Upper lobe of left lung (tissue), 6 donors: ENCODE measurements around the gene C10orf71. TPM values are rescaled to one million over a fixed set of nuclear protein-coding genes. Genes with fewer than 3 reads are reported as not detected.

Experiments
- ATAC-seq, 2 donors: fragments of 200-7000 bp; cut with Tn5 transposase; one replicate each; pipeline ENCODE4 v1.9.1; 2022; ENCODE audit warnings: mild to moderate bottlenecking in 2 of 2, moderate library complexity in 2 of 2; ENCODE audit not compliant: low FRiP score in 2 of 2
- DNase-seq, 2 donors: peaks; one replicate each; pipeline ENCODE4 v3.0.0-alpha.2; 2019 to 2020
- H3K27ac ChIP-seq, 4 donors: fragments of 200-600 bp; sonication (generic); one replicate each; pipeline ENCODE4 v1.5.1; 2016 to 2019
- H3K27me3 ChIP-seq, 4 donors: fragments of 200-600 bp; sonication (generic); one replicate each; pipeline ENCODE4 v1.5.1; 2017 to 2019
- H3K36me3 ChIP-seq, 4 donors: fragments of 200-600 bp; sonication (generic); one replicate each; pipeline ENCODE4 v1.5.1; 2016 to 2019
- H3K4me1 ChIP-seq, 4 donors: fragments of 200-600 bp; sonication (generic); one replicate each; pipeline ENCODE4 v1.5.1; 2018 to 2019
- H3K4me3 ChIP-seq, 4 donors: fragments of 200-600 bp; sonication (generic); one replicate each; pipeline ENCODE4 v1.5.1; 2017 to 2019; ENCODE audit warnings: mild to moderate bottlenecking in 2 of 4, moderate library complexity in 1 of 4
- H3K9me3 ChIP-seq, 4 donors: fragments of 200-600 bp; sonication (generic); one replicate each; pipeline ENCODE4 v1.5.1; 2018 to 2019
- CTCF ChIP-seq, 6 experiments: fragments of 450-650 bp in 4 of 6; fragments of 200-600 bp in 2 of 6; sonication (generic) in 2 of 6; IDR thresholded peaks; one replicate each; pipeline ENCODE4 v1.5.1; 2016 to 2019; ENCODE audit warnings: antibody characterized with exemption in 6 of 6
- EP300 ChIP-seq, 4 donors: sonication (generic); formaldehyde crosslinking; IDR thresholded peaks; one replicate each; pipeline ENCODE4 v1.5.1; 2017; ENCODE audit warnings: antibody characterized with exemption in 4 of 4, control low read depth in 2 of 4
- POLR2A ChIP-seq, 4 donors: fragments of 450-650 bp; IDR thresholded peaks; one replicate each; pipeline ENCODE4 v1.5.1; 2016 to 2017; ENCODE audit warnings: antibody characterized with exemption in 4 of 4, mild to moderate bottlenecking in 2 of 4
- POLR2AphosphoS5 ChIP-seq, 2 donors: sonication (generic); formaldehyde crosslinking; IDR thresholded peaks; one replicate each; pipeline ENCODE4 v1.5.1; 2017; ENCODE audit warnings: antibody characterized with exemption in 2 of 2
- WGBS, 2 donors: methylation state at CpG; one replicate each; pipeline ENCODE4 v1.1.5; 2017 to 2018; 5-methylcytosine and 5-hydroxymethylcytosine counted together
- total RNA-seq, 6 donors: library from RNA; depleted of rRNA in 4 of 6; stranded (reverse); fragments of >200 nt in 4 of 6; gene quantifications; one replicate each; pipeline versions ENCODE4 v1.1.0 to v1.2.1, GENCODE V29; 2016 to 2021
- donor health status: DM: no; HTN: no; CAD: no; lungs with moderate emphysema.
- donor health status: DM: no; HTN: yes; CAD: no; lungs with severe emphysema.

C10orf71 gene
- total RNA-seq, 6 donors from 2014 or later = not detected

DNA sequence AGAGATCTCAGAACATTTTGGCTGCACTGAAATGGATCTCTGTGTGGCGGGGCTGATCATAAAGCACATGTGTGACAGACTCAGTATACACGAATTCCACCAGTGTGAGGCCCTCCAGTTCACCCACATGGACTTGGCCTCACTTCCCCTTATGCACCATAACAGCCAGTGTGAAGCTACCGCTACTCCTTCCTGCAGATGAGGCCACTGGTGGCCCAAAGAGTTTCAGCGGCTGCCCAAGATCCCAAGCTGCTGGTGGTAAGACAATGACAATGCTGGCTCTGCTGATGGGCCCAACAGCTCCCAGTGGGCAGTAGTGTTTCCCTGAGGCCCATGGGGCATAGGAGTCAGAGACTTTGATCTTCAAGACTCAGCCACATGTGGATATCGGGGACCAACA lies 21.0 kb upstream of the C10orf71 start:
- H3K4me3 ChIP-seq = no peak overlapping the region
- H3K27me3 ChIP-seq = no peaks in the 10 kb centered on the region
- no peak for DNase-seq
- no peak for ATAC-seq
- H3K36me3 ChIP-seq = no peaks in the 10 kb centered on the region
- H3K4me1 ChIP-seq = peaks cover 0 to 3% (median under 1%) of the 10 kb centered on the region in 4 donors
- TF ChIP-seq POLR2AphosphoS5 (IDR thresholded peaks at IDR 0.05) (no peak), EP300 (IDR thresholded peaks at IDR 0.05) (no peak), CTCF (IDR thresholded peaks at IDR 0.05) (no peak), POLR2A (IDR thresholded peaks at IDR 0.05) (no peak)
- no peak overlapping the region for H3K27ac ChIP-seq
- no peaks in the 10 kb centered on the region for H3K9me3 ChIP-seq
- 78 to 79% methylated on average over 3 to 5 of the region's 5 CpGs for WGBS, 2 donors

DNA sequence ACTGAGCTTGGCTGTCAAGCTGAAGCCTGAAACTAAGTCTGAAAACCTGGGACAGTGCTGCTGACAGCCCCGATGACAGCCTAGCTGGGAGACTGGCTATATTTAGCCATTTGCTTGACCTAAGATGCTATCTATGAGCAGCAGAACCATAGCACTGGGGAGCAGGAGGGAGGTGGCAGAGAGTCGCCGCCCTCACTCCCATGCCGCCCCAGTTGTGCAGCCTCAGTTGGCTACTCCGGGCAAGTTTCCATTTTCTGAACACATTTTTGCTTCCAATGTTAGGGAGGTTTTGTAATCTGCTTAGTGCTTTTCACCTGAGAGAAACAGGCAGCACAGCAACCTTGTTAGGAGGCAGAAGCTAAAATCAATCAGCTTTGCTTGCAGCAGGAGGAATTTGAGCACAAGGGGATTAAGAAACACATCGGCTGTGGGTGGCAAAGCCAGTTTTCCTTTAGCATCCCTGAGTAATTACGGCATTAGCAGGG lies 20.4 kb upstream of the C10orf71 start:
- H3K27me3 ChIP-seq = no peaks in the 10 kb centered on the region
- ATAC-seq (no peak), DNase-seq (no peak)
- no peaks in the 10 kb centered on the region for H3K36me3 ChIP-seq
- no peaks in the 10 kb centered on the region for H3K9me3 ChIP-seq
- no peak overlapping the region for H3K27ac ChIP-seq
- 42 to 50% methylated on average over 6 to 7 of the region's 7 CpGs for WGBS, 2 donors
- no peaks in the 10 kb centered on the region for H3K4me1 ChIP-seq
- H3K4me3 ChIP-seq = no peak overlapping the region
- TF ChIP-seq EP300 (IDR thresholded peaks at IDR 0.05) = no peak
- TF ChIP-seq POLR2A (IDR thresholded peaks at IDR 0.05) = no peak
- no peak for TF ChIP-seq CTCF (IDR thresholded peaks at IDR 0.05)
- no peak for TF ChIP-seq POLR2AphosphoS5 (IDR thresholded peaks at IDR 0.05)

- TF ChIP-seq POLR2A (IDR thresholded peaks at IDR 0.05) (no peak), POLR2AphosphoS5 (IDR thresholded peaks at IDR 0.05) (no peak), CTCF (IDR thresholded peaks at IDR 0.05) (no peak), EP300 (IDR thresholded peaks at IDR 0.05) (no peak)
- ATAC-seq (no peak), DNase-seq (no peak)
- Histone ChIP-seq H3K4me3 (no peak overlapping the region), H3K36me3 (no peaks in the 10 kb centered on the region), H3K27me3 (no peaks in the 10 kb centered on the region), H3K4me1 (no peaks in the 10 kb centered on the region), H3K9me3 (no peaks in the 10 kb centered on the region), H3K27ac (no peak overlapping the region)
- 81% methylated on average over 6 to 7 of the region's 7 CpGs for WGBS, 2 donors
Observed at GRCh38 chr10:49279015-49279880, 19.7 kb upstream of the C10orf71 start.

GRCh38 chr10:49280001-49280408 lies 19.0 kb upstream of the C10orf71 start:
- 55 to 65% methylated on average over 2 to 3 of the region's 3 CpGs for WGBS, 2 donors
- peak in 1 of 2 donors; percentile 39 for DNase-seq
- H3K4me1 ChIP-seq = no peaks in the 10 kb centered on the region
- no peak overlapping the region for H3K4me3 ChIP-seq
- TF ChIP-seq CTCF (IDR thresholded peaks at IDR 0.05) = no peak
- no peak for TF ChIP-seq POLR2A (IDR thresholded peaks at IDR 0.05)
- TF ChIP-seq POLR2AphosphoS5 (IDR thresholded peaks at IDR 0.05) = no peak
- no peak for TF ChIP-seq EP300 (IDR thresholded peaks at IDR 0.05)
- no peaks in the 10 kb centered on the region for H3K9me3 ChIP-seq
- no peaks in the 10 kb centered on the region for H3K27me3 ChIP-seq
- H3K27ac ChIP-seq = no peak overlapping the region
- ATAC-seq = peak in 1 of 2 donors; percentile 20
- H3K36me3 ChIP-seq = no peaks in the 10 kb centered on the region
